SU-DHL-6 (cell line): ENCODE measurements around the gene OR5B3.
"Not testable (repeated sequence)": the region's sequence is repeated elsewhere in the genome, so short reads cannot be mapped to it uniquely, and the experiment has no call there.

ENCODE experiments used
- EZH2phosphoT487 ChIP-seq: fragments of 200-600 bp; sonication (generic), shearing (Covaris generic); conservative IDR thresholded peaks from 2 replicates; pipeline ENCODE4 v1.6.1; 2018; ENCODE audit warnings: mild to moderate bottlenecking, antibody characterized with exemption, low read length, moderate library complexity, mixed read lengths
- TF ChIP-seq, protein P1 (sequence below): fragments of 200-600 bp; sonication (generic); IDR thresholded peaks from one replicate; pipeline ENCODE4 v1.5.1; 2017; ENCODE audit warnings: antibody characterized with exemption, mild to moderate bottlenecking, low read length, moderate library complexity; ENCODE audit not compliant: insufficient read depth, poor library complexity, severe bottlenecking

DNA sequence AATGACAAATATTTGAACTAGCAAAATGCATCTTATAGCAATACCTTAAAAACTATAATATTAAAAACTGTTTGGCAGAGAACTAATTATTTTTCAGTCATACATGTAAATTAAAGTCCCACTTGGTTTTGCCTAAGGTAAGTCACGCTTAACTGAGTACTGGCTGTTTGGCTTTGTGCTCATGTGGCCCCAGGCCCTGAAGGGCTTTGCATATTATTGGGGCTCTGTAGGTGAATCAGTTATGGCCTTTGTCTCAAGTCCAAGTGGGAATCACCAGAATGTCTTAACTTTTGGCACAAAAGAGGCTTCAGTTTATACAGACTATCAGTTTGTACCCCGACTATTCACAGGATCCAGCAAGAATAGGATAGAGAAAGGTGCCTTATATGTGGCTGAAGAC lies 7.1 kb downstream of the OR5B3 start:
- TF ChIP-seq, protein P1, sequence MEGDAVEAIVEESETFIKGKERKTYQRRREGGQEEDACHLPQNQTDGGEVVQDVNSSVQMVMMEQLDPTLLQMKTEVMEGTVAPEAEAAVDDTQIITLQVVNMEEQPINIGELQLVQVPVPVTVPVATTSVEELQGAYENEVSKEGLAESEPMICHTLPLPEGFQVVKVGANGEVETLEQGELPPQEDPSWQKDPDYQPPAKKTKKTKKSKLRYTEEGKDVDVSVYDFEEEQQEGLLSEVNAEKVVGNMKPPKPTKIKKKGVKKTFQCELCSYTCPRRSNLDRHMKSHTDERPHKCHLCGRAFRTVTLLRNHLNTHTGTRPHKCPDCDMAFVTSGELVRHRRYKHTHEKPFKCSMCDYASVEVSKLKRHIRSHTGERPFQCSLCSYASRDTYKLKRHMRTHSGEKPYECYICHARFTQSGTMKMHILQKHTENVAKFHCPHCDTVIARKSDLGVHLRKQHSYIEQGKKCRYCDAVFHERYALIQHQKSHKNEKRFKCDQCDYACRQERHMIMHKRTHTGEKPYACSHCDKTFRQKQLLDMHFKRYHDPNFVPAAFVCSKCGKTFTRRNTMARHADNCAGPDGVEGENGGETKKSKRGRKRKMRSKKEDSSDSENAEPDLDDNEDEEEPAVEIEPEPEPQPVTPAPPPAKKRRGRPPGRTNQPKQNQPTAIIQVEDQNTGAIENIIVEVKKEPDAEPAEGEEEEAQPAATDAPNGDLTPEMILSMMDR: not testable (repeated sequence)
- TF ChIP-seq EZH2phosphoT487: not testable (repeated sequence)
